HT-29 (cell line): ENCODE measurements around the gene SRSF3. TPM values are rescaled to one million over a fixed set of nuclear protein-coding genes. Genes with fewer than 3 reads are reported as not detected.
"Not testable (repeated sequence)": the region's sequence is repeated elsewhere in the genome, so short reads cannot be mapped to it uniquely, and the experiment has no call there.

Experiments
- DNase-seq: peaks from one replicate; pipeline ENCODE4 v3.0.0-alpha.2; 2015; ENCODE audit warnings: low spot score
- total RNA-seq: library from RNA; depleted of rRNA; stranded (reverse); fragments of >200 nt; shearing (Covaris generic); gene quantifications from 2 replicates; pipeline ENCODE4 v1.2.3, GENCODE V29; 2014

The SRSF3 gene
- total RNA-seq, 1 experiment from 2014 or later, result 269 TPM

DNA sequence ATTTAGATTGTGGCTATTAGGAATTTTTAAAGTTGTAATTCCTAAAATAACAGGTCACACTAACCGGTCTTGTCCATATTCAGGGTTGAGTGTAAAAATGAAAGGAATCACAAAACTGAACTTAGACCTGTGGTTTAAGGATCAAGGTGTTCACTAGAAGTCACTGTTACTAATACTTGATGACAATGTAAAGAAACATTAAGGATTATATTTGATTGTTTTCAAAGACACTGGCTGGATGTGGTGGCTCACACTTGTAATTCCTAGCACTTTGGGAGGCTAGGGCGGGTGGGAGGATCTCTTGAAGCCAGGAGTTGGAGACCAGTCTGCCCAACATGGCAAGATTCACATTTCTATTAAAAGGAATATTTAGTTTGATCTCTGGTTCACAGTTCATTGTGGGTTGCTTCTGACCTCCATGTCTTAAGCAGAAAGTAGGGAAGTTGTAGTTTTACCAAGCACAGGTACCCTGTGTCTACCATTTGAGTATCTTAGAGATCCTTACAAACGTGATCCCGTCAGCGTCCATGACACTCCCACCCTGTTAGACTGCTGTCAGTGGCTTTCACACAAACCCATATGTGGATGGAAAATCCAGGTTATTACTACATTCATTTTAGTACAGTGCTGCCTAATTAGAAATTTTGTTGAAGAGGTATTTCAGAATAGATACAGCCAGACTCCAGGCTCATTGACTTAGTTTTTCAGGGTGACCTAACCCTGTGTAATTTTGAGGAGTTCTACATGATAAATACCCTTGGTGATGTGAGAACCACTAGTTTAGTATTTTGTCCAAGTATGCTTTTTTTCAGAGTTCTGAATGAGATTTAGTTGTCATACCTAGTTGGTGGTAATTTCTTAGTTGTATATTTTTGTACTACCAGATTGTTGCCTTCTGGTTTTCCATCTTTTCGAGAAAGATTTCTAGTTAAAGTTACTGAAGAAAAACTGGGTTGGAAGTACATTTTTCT is 10.2 kb downstream of the SRSF3 start:
- DNase-seq, result no peak

DNA sequence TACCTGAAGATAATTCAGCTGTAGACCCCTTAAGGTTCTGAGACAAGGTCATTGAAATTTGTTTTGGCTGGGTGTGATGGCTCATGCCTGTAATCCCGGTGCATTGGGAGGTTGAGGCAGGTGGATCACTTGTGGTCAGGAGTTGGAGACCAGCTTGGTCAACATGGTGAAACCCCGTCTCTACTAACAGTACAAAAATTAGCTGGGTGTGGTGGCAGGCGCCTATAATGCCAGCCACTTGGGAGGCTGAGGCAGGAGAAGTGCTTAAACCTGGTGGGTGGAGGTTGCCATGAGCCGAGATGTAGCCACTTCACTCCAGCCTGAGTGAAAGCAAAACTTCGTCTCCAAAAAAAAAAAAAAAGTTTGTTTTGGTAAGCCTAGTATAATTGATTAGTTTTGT is 11.0 kb downstream of the SRSF3 start:
- no peak for DNase-seq

DNA sequence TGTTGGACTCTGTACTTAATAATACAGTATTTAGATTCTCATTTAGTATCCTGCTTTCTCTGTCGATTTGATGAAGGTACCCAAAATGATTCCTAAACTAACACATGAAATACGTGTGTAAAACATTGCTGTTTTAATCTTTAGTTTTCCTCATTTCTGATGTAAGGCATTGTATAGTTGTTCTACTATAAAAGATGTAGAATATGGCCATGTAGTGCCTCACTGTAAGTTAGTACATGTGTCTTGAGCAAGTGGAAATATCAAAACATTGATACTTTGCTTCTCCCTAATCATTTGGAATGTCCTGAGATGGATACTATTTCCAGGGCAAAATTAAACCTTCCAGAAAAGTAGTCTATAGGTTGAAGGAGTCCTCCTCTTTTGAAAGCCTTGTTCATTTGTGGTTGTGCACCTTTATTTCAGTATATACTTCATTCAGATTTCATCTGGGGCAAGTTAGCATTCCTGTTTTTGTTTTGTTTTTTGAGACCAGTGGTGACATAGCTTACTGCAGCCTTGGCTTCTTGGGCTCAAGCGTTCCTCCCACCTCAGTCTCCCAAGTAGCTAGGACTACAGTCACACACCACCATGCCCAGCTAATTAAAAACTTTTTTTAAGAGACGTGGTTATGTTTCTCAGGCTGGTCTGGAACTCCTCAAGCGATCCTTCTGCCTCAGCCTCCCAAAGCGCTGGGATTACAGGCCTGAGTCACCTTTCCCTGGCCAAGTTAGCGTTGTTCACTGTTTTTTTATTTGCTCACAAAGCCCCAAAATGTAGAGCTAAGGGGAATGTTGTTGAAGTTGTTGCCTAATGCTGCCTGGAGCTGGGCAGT is 11.6 kb downstream of the SRSF3 start:
- no peak for DNase-seq

DNA sequence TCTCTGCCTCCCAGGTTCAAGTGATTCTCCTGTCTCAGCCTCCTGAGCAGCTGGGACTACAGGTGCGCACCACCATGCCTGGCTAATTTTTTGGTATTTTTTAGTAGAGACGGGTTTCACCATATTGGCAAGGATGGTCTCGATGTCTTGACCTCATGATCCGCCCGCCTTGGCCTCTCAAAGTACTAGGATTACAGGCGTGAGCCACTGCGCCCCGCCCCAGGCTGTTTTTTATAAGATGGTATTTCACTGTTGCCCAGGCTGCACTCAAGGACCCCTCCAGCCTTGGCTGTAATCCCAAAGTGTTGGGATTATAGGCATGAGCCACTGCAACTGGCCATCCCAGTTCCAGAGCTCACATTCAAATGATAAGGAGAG is 13.1 kb downstream of the SRSF3 start:
- not testable (repeated sequence) for DNase-seq

DNA sequence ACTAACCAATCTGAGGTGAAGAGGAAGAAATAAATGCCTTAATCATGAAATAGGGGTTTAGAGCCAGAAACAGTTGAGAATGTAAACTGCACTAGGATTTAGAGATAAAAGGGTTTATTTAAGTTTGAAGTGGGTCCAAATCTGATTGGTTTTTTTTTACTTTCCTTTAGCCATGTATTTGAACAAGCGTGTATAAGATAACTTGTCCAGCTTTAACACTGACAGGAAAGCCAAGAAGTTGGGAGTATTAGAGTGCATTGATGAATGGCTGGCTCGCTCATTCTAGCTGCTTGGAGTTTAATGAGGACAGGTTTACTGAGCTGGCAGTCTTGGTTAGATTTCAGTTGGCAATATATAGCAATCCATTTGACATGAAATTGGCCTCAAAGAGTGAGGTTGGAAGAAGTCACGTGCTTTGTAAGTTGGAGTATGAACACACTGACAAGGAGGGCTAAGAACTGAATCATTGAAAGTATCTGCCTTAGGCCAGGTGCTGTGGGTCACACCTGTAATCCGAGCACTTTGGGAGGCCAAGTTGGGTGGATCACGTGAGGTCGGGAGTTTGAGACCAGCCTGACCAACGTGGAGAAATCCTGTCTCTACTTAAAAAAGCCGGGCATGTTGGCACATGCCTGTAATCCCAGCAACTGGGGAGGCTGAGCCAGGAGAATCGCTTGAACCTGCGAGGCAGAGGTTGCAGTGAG is 13.7 kb downstream of the SRSF3 start:
- DNase-seq, result no peak

DNA sequence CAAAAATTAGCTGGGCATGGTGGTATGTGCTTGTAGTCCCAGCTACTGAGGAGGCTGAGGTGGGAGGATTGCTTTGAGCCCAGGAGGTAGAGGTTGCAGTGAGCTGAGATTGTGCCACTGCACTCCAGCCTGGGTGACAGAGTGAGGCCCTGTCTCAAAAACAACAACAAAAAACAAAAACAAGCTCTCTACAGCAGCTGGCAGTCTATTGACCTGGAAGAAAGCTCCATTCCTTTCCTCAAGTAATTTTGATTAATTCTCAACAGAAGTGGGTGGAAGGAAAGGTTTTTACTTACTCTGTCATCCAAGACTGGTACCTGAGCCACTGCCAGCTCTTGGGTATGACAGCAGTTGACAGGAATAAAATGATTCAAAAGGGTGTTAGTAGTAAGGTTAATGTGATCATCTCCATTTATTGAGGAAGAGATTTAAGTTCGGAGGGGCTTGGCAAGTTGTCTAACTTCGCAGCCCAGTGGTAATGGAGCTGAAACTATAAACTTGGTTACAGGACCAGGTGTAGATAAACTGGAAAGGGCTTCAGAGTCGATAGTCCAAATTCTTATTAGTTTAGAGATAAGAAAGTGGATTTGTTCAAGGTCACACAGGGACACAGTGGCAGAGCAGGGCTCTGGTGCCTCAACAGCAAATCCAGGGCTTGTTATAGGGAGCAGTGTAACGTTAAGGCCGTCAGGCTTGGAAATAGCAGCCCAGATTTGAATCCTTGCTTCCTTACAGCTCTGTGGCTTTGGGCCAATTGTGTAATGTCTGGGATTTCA is 14.8 kb downstream of the SRSF3 start:
- no peak for DNase-seq

DNA sequence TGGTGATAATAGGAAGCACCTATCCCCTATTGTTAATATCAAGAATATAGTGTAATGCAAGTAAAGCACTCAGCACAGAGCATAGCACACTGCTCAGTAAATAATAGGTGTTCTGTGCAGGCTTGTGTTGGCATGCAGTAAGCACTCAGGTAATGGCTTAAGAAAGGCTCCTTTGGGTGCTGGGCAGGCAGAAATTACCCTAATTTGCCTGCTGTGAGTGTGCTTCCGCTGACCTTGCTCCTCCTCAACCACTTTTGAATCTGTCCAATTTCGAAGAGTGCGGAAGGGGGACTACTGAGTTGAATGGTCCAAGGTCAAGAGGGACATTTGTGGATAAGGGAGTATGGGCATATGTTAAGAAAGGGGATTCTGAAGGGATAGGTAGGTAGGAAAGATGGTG is 15.4 kb downstream of the SRSF3 start:
- no peak for DNase-seq

DNA sequence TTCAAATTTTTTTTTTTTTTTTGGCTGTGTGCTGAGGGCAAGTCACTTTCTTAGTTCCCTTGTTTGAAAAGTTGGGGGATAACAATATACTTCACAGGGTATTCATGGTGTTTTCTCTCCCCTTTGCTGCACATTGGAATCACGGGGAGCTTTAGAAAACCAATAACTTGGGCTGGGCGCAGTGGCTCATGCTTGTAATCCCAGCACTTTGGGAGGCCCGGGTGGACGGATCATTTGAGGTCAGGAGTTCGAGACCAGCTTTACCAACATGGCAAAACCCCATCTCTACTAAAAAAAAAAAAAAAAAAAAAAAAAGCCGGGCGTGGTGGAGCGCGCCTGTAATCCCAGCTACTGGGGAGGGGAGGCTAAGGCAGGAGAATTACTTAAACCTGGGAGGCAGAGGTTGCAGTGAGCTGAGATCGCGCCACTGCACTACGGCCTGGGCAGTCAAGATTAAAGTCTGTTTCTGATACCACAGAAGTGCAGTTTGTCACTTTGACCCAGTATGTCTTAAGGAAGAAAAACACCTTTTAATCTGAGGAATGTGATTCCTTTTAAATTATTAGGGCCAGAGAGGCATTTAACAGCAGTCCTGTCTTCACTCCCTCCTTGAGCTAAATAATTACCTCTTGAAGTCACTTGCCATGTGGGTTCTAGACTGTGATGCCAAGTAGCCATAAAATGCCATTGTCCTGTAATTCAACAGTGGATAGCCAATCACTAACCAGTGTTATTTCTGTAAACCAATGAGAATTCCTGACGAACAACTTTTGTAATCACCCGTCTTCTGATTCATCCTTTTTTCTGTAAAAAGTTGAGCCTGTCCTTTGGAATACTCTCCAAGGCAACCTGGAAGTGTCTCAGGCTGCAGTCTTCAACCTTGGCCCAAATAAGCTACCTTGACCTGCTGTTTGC is 16.1 kb downstream of the SRSF3 start:
- no peak for DNase-seq

DNA sequence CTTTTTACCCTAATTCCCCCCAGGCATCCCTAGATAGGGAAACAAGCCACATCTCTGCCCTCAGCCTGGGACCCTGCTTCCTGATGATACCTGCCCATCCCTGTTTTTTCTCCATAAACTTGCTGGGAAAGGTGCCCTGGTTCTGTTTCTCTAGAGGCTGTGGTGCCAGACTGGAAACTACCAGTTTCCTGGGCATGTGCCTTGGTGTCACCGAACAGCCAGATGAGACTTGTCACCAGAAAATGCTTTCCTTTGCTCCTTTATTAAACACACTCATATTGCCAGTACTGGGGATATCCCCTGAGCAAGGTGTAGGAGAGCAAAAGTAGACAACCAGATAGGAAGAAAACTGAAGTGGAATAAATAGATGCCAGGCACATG is 16.8 kb downstream of the SRSF3 start:
- no peak for DNase-seq

DNA sequence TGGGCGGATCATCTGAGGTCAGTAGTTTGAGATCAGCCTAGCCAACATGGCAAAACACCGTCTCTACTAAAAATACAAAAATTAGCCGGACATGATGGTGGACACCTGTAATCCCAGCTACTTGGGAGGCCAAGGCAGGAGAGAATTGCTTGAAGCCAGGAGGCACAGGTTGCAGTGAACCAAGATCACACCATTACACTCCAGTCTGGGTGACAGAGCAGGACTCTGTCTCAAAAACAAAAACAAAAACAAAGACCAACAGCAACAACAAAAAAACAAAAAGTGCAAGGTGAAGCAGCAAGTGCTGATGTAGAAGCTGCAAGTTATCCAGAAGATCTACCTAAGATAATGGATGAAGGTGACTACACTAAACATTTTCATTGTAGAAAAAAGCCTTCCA is 17.5 kb downstream of the SRSF3 start:
- DNase-seq, result not testable (repeated sequence)

DNA sequence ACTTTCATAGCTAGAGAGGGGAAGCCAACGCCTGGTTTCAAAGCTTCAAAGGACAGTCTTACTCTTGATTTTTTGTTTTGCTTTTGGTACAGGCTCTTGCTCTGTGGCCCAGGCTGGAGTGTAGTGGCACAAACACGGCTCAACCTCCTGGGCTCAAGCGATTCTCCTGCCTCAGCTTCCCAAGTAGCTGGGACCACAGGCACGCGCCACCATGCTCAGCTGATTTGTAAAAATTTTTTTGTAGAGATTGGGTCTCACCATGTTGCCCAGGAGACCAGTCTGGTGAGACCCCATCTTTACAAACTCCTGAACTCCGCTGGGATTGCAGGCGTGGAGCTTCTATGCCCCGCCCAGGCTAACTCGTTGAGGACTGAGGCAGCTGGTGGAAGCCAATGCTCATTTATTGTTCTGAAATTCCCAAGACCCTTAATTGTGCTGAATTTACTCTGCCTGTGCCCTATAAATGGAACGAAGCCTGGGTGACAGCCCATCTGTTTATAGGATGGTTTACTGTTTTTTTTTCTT is 18.0 kb downstream of the SRSF3 start:
- DNase-seq, result no peak

DNA sequence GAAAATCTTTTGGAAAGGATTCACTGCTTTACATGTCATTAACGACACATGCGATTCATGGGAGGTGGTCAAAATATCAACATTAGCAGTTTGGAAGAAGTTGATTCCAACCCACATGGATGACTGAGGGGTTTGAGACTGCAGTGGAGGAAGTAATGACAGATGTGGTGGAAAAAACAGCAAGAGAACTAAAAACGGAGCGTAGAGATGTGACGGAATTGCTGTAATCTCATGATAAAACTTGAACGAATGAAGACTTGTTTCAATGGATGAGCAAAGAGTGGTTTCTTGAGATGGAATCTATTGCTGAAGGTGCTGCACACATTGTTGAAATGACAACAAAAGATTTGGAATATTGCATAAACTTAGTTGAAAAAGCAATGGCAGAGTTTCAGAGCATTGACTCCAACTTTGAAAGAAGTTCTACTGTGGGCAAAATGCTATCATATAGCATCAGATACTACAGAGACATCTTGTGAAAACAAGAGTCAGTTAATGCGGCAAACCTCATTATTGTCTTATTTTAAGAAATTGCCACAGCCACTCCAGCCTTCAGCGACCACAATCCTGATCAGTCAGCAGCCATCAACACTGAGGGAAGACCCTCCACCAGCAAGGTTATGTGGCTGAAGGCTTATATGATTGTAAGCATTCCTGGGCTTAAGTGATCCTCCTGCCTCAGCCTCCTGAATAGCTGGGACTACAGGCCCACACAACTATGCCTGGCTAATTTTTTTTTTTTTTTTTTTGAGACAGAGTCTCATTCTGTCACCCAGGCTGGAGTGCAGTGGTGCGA is 19.2 kb downstream of the SRSF3 start:
- DNase-seq, result no peak

DNA sequence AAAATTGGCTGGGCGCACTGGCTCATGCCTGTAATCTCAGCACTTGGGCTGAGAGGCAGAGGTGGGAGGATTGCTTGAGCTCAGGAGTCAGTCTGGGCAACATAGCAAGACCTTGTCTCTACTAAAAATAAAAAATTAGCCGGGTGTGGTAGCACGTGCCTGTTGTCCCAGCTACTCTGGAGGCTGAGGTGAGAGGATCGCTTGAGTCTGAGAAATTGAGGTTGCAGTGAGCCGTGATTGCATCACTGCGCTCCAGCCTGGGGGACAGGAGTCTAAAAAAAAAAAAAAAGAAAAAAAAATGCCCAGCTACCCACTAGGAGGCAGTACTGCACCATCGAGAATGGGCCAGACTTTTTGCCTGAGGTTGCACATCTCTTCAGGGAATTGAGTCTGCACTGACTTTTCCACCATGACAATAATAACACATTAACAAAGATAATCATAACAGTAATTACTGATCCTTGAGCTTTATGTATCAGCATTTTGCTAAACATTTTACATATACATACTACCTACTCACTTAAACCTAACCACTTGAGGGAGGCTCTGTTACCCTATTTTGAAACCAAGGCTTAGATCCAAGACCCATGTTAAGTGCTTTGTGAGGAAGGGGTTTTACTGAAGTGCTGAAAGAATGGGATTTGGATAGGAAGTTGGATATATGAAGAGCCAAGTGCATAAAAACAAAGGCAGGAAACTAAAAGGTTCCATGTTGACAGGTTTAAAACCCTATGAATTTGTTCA is 21.0 kb downstream of the SRSF3 start:
- DNase-seq, result peak; percentile 67

DNA sequence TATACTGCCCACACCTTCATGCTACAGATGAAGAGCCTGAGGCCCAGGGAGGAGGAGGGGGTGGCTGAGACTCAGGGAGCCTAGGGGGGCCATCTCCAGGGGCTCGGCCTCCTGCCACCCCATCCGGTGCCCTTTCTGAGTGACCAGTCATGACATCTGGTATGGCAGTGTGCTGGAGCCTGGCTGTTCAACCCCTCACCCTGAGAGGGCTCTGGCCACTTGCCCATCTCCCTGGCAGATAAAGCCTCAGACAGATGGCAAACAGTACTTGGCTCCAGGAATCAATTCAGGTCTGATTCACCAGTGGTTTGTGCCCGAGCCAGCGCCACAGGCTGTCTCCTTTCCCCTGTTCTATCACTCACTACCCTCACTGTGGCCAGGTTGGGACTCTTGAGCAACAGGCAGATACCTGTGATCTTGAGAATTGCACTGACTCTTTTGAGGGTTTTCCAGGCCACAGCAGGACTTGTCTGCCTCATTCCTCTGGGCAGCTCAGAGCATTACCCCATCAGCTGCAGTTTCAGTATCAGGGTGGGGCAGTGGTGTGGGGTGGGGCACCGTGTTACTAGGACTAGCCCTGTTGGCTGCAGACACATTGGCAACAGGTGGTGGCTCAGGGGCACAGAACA is 22.8 kb downstream of the SRSF3 start:
- peak; percentile 67 for DNase-seq

DNA sequence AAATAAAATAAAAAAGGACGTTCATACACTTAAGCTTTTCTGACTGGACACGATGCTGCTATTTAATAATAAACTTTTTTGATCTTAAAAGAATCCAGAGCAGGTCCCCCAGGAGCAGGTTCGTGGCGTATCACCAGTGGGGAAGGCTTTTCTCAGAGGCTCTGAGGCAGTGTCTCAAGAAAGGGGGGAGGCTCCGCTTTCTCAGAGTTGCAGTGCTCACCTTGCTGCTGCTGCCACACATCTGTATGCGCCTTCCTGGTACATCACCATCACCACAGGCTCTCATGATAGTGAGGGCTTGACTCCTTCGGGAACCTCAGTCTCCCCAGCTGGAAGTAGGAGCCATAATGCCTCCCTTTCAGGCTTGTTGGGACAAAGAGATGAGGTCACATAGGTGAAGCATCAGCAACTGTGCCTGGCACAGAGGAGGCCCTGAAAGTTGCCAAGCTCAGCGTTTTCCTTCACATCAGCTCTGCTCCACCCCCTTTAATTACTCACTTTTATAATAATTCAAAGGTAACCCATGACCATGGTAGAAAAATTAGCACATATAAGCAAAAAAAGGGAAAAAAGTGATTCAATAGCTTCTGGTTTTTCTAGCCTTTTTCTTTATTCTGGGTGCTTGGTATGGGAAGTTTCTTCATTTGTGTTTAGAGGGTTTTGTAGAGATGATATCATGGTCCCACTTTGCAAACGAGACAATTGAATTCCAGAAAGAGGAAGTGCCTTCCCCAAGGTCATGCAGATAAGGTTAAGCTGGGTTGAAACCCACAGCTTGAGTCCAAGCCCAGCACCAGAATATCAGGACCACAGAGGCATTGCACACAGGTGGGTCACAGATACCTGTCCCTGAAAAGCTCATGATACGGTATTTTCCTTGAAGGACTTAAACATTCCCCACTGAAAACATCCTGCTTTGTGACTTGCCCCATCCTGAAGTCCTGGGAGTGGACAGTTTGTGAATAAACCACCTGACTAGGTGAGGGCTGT is 24.5 kb downstream of the SRSF3 start:
- no peak for DNase-seq

DNA sequence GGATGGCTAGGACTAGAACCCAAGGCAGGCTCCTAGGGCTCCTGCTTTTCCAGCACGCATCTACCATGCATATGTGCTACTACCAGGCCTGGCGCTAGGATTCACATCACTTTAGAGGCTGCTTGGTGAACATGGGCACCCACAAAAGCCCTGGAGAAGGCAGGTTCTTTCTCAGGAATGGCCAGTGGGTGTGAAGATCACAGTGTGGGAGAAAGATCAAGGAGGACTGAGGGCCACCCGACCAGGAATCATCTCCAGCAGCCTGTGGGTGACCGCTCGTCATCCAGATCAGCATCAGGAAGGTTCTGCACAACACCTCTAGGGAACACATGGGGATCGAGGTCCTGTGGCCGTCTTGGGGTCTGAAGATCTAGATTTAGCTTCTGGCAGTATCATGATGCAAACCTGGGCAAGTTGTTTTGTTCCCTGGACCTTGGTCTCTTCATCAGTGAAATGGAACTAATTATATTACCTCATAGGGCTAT is 27.3 kb downstream of the SRSF3 start:
- no peak for DNase-seq
